PC-9 (cell line): ENCODE measurements around the gene INSM2. TPM values are rescaled to one million over a fixed set of nuclear protein-coding genes. Genes with fewer than 3 reads are reported as not detected.

Experiments
- BruUV-seq: library from RNA; stranded (reverse); fragments of 400-500 nt; replicated peaks from 2 replicates; lab custom pipeline; 2021; lab: Mats Ljungman, UMichigan
- CTCF ChIA-PET: fragments of 300-600 bp; sonication (Branson Sonifier 250); formaldehyde crosslinking; loops from one replicate; lab custom pipeline; 2022; ENCODE audit warnings: antibody characterized with exemption; lab: Charles Lee
- POLR2A ChIA-PET: fragments of 300-600 bp; sonication (Branson Sonifier 250); formaldehyde crosslinking; loops from one replicate; lab custom pipeline; 2022; ENCODE audit warnings: antibody characterized with exemption; ENCODE audit not compliant: unreplicated experiment; lab: Charles Lee
- DNase-seq, 2 experiments: peaks; one replicate each; pipeline versions ENCODE4 v3.0.0 to v3.0.0-alpha.2; 2015 to 2022; ENCODE audit warnings: mixed read lengths in 1 of 2
- H2AFZ ChIP-seq: fragments of 200-600 bp; sonication (generic); 2 replicates; pipeline ENCODE4 v1.8.1; 2017; ENCODE audit warnings: antibody characterized with exemption
- H3F3A ChIP-seq: fragments of 200-600 bp; sonication (generic); 2 replicates; pipeline ENCODE4 v1.8.1; 2017; ENCODE audit warnings: antibody characterized with exemption, mild to moderate bottlenecking, low read depth; ENCODE audit not compliant: insufficient read depth
- H3K27ac ChIP-seq: fragments of 200-600 bp; sonication (generic); 2 replicates; pipeline ENCODE4 v1.6.1; 2016; ENCODE audit warnings: mixed run types
- H3K27me3 ChIP-seq: fragments of 200-600 bp; sonication (generic); 2 replicates; pipeline ENCODE4 v1.6.1; 2016; ENCODE audit warnings: low read depth, mixed run types; ENCODE audit not compliant: insufficient read depth
- H3K36me3 ChIP-seq: fragments of 200-600 bp; sonication (generic); 2 replicates; pipeline ENCODE4 v1.6.1; 2016; ENCODE audit warnings: low read depth, mixed run types
- H3K4me1 ChIP-seq: fragments of 200-600 bp; sonication (generic); replicated peaks from 2 replicates; pipeline ENCODE4 v1.6.1; 2016; ENCODE audit warnings: mixed run types; ENCODE audit not compliant: insufficient read depth
- H3K4me2 ChIP-seq: fragments of 200-600 bp; sonication (generic); 2 replicates; pipeline ENCODE4 v1.6.1; 2017; ENCODE audit warnings: mixed run types
- H3K4me3 ChIP-seq: fragments of 200-600 bp; sonication (generic); 2 replicates; pipeline ENCODE4 v1.6.1; 2016; ENCODE audit warnings: mixed run types
- H3K79me2 ChIP-seq: fragments of 200-600 bp; sonication (generic); 2 replicates; pipeline ENCODE4 v1.6.1; 2017; ENCODE audit warnings: low read depth, mixed run types
- H3K9me2 ChIP-seq: fragments of 200-600 bp; sonication (generic); 2 replicates; pipeline ENCODE4 v1.8.1; 2017; ENCODE audit warnings: mild to moderate bottlenecking; ENCODE audit not compliant: insufficient read depth
- H3K9me3 ChIP-seq: fragments of 200-600 bp; sonication (generic); 2 replicates; pipeline ENCODE4 v1.8.1; 2016; ENCODE audit warnings: low read depth; ENCODE audit not compliant: insufficient read depth
- H4K20me1 ChIP-seq: fragments of 200-600 bp; sonication (generic); 2 replicates; pipeline ENCODE4 v1.8.1; 2017; ENCODE audit not compliant: insufficient read depth
- CTCF ChIP-seq: fragments of 200-600 bp; sonication (generic); conservative IDR thresholded peaks from 2 replicates; pipeline ENCODE4 v1.6.1; 2017; ENCODE audit warnings: mixed run types, antibody characterized with exemption, mild to moderate bottlenecking, moderate library complexity
- EZH2 ChIP-seq: fragments of 200-600 bp; sonication (generic); IDR thresholded peaks from 2 replicates; pipeline ENCODE4 v1.8.0; 2017; ENCODE audit warnings: antibody characterized with exemption, low read depth
- intact Hi-C: fragments of 100-400 bp; cut with micrococcal nuclease; formaldehyde crosslinking; loops from one replicate; pipeline ENCODE4 v1.10.0; 2022; ENCODE audit not compliant: unreplicated experiment
- total RNA-seq: library from RNA; stranded (reverse); gene quantifications from 2 replicates; pipeline ENCODE4 v1.2.3, GENCODE V29; 2021

The INSM2 gene
- total RNA-seq, 1 experiment from 2014 or later, result not detected

GRCh38 chr14:35509846-35510245 lies 24.1 kb upstream of the INSM2 start:
- ChIA-PET POLR2A (no interaction called here), CTCF (no interaction called here)
- Histone ChIP-seq H3K36me3 (no peaks in the 10 kb centered on the region), H3K4me1 (no peaks in the 10 kb centered on the region), H4K20me1 (no peaks in the 10 kb centered on the region), H2AFZ (no peak overlapping the region), H3K4me3 (no peak overlapping the region), H3K79me2 (no peaks in the 10 kb centered on the region), H3K9me3 (no peaks in the 10 kb centered on the region), H3K27ac (no peak overlapping the region), H3K9me2 (no peaks in the 10 kb centered on the region), H3F3A (no peaks in the 10 kb centered on the region), H3K27me3 (no peaks in the 10 kb centered on the region), H3K4me2 (no peak overlapping the region)
- no peak for TF ChIP-seq CTCF
- TF ChIP-seq EZH2, result no peak
- intact Hi-C loops, result no loop called here
- no peak for DNase-seq
- BruUV-seq, result no TSS peak

- Histone ChIP-seq H3K4me1 (no peaks in the 10 kb centered on the region), H3K9me2 (no peaks in the 10 kb centered on the region), H3F3A (no peaks in the 10 kb centered on the region), H3K27me3 (no peaks in the 10 kb centered on the region), H2AFZ (no peak overlapping the region), H3K79me2 (no peaks in the 10 kb centered on the region), H3K4me2 (no peak overlapping the region), H3K27ac (no peak overlapping the region), H3K9me3 (no peaks in the 10 kb centered on the region), H4K20me1 (no peaks in the 10 kb centered on the region), H3K4me3 (no peak overlapping the region), H3K36me3 (no peaks in the 10 kb centered on the region)
- intact Hi-C loops, result no loop called here
- DNase-seq, result no peak
- no TSS peak for BruUV-seq
- ChIA-PET CTCF (no interaction called here), POLR2A (no interaction called here)
- TF ChIP-seq CTCF (no peak), EZH2 (no peak)
Measured at GRCh38 chr14:35512765-35513164, 21.2 kb upstream of the INSM2 start.

GRCh38 chr14:35515916-35516315 lies 18.0 kb upstream of the INSM2 start:
- CTCF ChIA-PET, result no interaction called here
- Histone ChIP-seq H3K9me2 (no peaks in the 10 kb centered on the region), H2AFZ (no peak overlapping the region), H4K20me1 (no peaks in the 10 kb centered on the region), H3K27me3 (no peaks in the 10 kb centered on the region), H3K9me3 (no peaks in the 10 kb centered on the region), H3K4me3 (no peak overlapping the region), H3K79me2 (no peaks in the 10 kb centered on the region), H3K4me1 (no peaks in the 10 kb centered on the region), H3F3A (no peaks in the 10 kb centered on the region), H3K27ac (no peak overlapping the region), H3K4me2 (no peak overlapping the region), H3K36me3 (no peaks in the 10 kb centered on the region)
- no TSS peak for BruUV-seq
- no peak for DNase-seq
- intact Hi-C loops, result no loop called here
- POLR2A ChIA-PET, result no interaction called here
- TF ChIP-seq EZH2, result no peak
- TF ChIP-seq CTCF, result no peak
